GM12875 (cell line): Measurements from ENCODE around the gene TMEM175.

Experiments used
- H3K4me3 ChIP-seq: one replicate; pipeline ENCODE4 v1.5.1; 2011; ENCODE audit warnings: low read depth, low read length, control low read depth
- TF ChIP-seq, protein P1 (sequence below): IDR thresholded peaks from 2 replicates; pipeline ENCODE4 v1.5.1; 2011; ENCODE audit warnings: low read depth, mild to moderate bottlenecking, control low read depth, inconsistent platforms, low read length, moderate library complexity, borderline replicate concordance; ENCODE audit not compliant: insufficient read depth

TMEM175 gene

DNA sequence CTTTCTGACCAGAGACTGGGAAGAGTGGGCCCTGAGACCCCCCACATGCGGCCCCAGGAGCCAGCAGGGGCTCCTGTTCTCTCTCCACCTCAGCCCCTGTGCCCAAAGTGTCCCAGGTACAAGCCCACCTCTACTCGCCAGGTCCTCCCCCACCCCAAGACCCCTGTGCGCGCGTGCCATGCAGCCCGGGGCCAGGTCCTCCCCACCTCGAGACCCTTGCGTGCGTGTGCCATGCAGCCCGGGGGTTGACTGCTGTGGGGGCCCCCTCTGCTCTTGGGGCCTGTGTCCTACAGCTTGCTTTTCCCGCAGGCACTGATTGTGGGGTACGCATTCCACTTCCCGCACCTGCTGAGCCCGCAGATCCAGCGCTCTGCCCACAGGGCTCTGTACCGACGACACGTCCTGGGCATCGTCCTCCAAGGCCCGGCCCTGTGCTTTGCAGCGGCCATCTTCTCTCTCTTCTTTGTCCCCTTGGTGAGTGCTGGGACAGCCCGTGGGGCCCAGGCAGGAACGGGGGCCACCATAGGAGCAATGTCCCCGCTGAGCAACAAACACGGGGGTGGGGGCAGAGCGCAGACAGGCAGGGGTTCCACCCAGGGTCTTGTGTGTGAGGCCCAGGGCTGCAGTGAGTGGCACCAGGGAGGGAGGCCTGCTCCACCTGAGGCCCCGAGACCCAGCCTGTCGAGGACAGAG lies 20.8 kb downstream of the TMEM175 start:
- TF ChIP-seq, protein P1, sequence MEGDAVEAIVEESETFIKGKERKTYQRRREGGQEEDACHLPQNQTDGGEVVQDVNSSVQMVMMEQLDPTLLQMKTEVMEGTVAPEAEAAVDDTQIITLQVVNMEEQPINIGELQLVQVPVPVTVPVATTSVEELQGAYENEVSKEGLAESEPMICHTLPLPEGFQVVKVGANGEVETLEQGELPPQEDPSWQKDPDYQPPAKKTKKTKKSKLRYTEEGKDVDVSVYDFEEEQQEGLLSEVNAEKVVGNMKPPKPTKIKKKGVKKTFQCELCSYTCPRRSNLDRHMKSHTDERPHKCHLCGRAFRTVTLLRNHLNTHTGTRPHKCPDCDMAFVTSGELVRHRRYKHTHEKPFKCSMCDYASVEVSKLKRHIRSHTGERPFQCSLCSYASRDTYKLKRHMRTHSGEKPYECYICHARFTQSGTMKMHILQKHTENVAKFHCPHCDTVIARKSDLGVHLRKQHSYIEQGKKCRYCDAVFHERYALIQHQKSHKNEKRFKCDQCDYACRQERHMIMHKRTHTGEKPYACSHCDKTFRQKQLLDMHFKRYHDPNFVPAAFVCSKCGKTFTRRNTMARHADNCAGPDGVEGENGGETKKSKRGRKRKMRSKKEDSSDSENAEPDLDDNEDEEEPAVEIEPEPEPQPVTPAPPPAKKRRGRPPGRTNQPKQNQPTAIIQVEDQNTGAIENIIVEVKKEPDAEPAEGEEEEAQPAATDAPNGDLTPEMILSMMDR: no peak
- H3K4me3 ChIP-seq: no peak overlapping the region

- TF ChIP-seq, protein P1: no peak
- no peak overlapping the region for H3K4me3 ChIP-seq
Observed at GRCh38 chr4:953574-953915, 21.3 kb downstream of the TMEM175 start.

DNA sequence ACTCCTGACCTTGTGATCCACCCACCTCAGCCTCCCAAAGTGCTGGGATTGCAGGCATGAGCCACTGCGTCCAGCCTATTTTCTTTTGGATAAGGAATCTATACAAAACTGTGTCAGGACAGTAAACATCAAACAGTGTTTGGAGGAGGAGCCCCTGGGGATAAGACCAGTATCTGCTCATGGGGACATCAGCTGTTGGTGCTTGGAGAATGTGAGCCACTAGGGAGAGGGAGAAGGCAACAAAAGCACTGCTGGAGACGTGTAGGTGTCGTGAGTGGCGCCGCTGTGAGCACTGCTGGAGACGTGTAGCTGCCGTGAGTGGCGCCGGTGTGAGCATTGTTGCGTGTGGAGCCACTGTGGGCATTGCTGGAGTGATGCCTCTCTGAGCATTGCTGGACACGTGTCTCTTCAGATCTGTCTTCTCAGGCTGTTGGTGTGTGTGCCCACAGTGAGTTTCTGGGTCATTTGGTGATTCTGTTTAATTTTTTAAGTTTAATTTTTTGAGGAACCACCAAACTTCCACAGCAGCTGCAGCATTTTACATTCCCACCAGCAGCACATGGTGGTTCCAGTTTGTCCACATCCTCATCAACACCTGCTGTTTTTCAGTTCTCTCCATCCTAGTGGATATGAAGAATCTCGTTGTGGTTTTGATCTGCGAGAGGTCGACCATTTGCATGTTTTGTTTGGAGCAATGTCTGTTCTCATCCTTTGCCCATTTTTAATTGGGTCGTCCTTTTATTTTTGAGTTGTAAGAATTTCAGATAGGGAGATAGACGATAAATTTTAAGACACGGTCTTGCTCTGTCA lies 22.2 kb downstream of the TMEM175 start:
- H3K4me3 ChIP-seq: no peak overlapping the region
- TF ChIP-seq, protein P1: no peak

DNA sequence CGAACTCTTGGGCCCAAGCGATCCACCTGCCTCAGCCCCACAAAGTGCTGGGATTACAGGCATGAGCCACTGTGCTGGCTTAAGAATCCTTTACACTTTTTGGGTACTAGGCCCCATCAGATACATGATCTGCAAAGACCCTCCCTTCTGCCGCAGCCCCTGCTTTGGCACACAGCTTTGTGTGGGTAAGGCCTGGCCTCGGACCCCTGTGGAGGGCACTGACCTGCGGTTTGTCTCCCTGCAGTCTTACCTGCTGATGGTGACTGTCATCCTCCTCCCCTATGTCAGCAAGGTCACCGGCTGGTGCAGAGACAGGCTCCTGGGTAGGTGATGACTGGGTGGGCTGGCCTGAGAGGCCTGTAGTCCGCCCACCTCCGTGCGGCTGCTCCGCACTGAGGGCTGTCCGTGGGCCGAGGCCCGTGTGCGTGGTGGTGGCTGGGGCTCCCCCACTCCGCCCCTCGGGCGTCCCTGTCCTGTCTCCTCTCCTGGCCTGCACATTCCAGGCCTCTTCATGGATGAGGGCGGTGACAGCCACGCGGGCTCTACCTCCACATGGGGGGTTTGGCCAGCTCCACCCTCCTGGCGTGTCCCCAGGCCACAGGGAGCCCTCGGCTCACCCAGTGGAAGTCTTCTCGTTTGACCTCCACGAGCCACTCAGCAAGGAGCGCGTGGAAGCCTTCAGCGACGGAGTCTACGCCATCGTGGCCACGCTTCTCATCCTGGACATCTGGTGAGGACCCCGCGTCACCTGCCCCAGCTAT lies 23.1 kb downstream of the TMEM175 start:
- TF ChIP-seq, protein P1: no peak
- no peak overlapping the region for H3K4me3 ChIP-seq

DNA sequence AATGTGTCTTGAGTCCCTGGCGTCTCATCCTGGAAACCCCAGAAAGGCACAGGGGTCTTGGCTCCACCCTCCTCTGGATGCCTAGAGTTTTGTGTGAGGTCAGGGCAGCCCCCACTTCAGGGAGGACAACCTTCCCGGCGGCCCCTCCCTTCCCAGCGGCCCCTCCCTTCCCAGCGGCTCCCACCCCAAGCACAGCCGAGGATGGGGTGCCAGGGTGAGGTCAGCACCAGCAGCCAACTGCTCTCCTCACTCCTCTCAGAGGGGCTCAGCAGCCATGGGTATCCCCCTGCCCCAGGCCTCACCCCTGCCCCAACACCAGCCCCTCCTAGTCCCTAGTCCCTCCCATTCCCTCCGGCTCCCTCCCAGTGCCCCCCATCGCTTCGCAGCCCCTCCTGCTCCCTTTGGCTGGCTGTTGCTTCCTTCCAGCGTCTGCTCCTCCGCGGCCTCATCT lies 23.7 kb downstream of the TMEM175 start:
- no peak overlapping the region for H3K4me3 ChIP-seq
- TF ChIP-seq, protein P1: no peak

DNA sequence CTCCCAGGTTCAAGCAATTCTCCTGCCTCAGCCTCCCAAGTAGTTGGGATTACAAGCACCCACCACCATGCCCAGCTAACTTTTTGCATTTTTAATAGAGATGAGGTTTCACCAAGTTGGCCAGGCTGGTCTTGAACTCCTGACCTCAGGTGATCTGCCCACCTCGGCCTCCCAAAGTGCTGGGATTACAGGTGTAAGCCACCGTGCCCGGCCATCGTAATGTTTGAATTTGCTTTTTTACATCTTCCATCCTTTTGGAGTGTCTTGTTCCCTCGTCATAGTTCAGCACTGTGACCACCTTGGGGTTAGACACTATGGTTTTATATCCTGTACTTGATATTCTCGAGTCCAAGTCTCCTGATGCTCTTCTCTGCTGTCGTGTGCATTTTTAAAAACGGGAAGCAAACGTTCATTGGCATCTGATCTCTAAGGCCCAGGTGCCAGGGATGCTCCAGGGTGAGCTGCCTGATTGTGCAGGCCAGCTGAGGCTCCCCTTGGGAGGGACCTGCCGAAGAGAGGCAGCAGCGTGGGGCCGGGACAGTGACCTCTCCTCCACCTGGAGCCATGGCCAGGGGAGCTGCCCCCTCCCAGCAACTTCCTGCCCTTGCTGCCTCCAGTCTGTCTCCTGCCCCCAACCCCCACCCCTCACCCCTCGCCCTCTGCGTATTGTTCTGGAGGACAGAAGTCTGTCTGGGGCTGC lies 24.4 kb downstream of the TMEM175 start:
- no peak overlapping the region for H3K4me3 ChIP-seq
- TF ChIP-seq, protein P1: no peak
